Stimulated activated CD8-positive, alpha-beta memory T cell treated with anti-CD3 and anti-CD28 coated beads, Interleukin-4, amount 100 ng/mL, for 4 hours (primary cell): ENCODE measurements around the gene TPD52L1.

Experiments
- DNase-seq, 2 donors: peaks; one replicate each; pipeline ENCODE4 v3.0.0-alpha.2; 2020; ENCODE audit warnings: low read depth in 2 of 2, low spot score in 1 of 2

Gene TPD52L1

DNA sequence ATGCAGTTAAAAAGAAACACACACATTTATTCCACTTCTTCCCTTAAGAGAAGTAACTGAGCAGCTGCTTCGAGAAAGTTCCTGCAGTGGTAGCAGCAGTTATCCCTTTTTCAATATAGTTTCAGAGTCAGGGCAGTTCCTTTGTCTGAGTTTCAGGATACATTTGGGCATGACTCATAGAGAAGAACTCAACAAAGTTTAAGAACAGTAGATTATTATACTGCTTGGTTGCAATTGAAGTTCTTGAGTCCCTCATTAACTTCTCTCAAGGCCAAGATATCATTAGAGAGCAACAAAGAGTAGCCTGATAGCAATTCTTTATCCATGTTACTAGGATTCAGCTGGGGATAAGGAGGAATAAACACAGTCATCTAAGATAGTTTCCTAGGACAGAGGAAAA is 54.4 kb downstream of the TPD52L1 start:
- DNase-seq = no peak

DNA sequence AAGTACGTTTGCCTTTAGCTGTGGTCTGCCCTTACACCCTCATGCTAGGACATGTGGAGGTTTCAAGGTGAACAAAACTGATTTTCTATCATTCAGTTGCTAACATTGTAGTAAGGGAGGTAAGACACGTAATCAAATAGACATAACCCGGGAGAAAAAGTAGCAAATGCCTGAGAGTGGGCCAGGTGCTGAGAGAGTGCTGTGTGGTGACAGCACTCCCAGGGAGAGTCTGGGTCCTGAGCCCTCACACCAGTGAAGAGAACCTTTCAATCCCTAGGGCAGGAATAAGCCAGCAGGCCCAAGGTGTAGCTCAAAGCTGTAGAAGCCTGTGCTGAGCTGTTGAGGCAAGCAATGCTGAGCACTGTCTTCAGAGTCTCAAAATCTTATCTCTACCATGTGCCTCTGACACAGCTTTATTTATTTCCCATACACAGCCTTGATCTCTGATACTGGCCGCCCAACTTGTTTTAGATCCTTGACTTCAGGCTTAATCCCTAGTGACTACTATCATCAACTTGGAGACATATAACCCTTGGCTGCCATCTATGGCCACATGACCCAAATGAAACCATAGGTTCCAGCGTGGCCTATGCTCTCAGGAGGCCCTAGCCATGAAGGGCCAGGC is 55.2 kb downstream of the TPD52L1 start:
- no peak for DNase-seq

DNA sequence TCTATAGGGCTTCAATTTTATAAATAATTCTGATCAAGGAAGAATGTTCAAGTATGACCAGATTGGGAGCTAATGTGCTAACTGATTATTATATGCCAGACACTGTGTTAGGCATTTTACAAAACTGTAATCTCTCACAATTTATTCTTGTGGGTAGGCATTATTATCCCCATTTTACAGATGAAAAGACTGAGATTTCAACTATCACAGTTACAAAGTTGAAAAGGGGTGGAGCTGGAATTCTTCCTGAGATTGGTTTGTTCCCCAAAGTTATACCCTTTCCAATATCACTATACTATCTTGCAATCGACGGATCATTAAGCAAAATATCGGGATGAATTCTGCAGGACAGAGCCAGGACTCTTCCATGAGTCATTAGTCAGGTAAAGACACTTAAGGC is 57.1 kb downstream of the TPD52L1 start:
- no peak for DNase-seq

DNA sequence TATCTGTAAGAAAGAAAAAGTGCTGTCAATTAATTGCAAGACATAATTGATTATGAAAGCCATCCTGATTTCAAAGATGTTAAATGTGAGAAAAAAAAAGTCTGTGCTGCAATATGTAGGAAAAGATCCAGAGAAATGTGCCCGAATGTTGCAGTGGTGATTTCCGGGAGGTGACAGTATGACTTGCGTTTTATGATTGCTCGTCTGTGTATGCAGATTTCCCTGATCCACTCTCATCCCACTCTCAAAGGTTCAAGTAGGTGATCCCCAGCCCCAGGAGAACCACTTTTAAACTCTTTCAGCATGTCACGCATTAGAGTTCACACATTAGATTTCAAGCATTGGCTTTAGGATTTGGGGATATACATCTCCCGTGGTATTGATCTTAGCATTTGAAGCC is 57.8 kb downstream of the TPD52L1 start:
- DNase-seq = no peak

DNA sequence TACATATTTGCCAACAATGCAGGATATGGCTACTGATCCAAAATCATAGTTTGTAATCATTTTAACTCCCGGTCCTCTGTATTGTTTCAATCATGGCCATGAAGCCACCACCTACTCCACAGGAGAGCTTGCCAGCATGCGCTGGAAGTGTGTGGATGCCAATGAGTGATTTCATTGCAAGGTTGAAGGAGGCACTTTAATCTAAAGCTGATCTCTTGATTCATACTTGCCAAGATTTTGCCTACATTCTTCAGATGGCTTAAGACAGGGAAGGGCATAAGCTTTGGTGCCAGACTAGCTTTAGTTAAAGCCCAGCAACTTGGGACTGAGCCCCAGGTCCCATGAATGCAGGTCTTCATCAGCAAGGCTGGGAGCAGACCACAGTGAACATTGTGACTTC is 58.8 kb downstream of the TPD52L1 start:
- no peak for DNase-seq

DNA sequence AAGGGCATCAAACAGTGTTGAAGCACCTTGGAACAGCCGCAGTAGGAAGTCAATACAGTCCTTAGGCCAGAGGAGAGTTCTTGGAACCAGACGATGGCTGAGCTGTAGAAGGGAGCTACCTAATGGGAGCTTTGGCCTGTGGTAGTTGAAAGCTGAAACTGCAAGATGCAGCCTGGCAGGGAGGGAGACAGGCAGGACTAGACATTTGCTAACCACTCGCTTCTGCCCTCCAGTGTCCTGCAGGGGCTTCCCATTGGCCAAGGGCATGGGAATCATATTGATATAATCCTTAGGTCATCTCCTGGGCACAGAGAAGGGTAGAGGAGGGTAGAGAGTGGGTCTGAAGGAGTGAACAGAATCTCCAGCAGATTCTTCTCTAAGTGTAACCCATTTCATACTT is 60.4 kb downstream of the TPD52L1 start:
- DNase-seq = no peak

DNA sequence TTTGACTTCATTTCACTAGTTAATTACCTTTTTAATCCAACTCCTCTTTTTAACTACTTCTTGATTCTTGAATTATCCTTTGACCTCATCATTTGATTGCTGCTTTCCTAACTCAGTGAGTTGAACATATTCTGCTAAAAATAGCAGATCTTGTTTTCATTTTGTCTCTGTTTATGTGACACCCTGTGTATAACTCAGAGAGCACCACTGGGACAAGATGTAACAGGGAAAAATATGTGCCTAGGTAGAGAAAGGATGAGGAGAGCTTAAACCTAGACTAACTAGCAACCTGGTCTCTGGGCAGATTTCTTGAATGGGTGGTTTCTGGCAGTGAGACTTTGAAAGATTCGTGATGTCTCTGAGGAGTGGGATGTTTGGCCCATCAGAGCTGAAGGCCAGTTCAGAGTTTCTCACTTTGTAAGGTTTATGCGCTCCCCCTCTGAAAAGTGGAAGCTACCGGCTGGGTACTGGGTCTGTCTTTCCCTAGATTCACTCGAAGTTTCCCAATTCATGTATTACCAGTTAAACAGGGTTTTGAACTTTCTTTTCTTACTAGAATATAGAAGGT is 61.8 kb downstream of the TPD52L1 start:
- no peak for DNase-seq

DNA sequence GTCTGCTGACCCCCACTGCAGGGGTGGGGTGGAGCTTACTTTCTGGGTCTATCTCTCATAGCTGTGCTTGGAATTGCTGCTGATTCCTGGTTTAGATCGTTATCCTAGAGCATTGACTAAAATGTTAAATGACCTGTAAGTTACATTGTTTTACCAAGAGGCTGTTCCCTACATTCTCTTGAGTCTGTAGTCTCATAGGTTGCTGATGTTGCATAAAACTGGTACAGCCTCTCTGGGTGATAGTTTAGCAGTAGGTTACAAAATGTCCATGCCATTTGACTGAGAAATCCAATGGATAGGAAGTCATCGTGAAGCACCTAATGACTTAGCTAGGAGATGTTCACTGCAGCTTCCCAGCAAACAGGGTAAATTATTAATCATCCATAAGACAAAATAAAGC is 62.4 kb downstream of the TPD52L1 start:
- no peak for DNase-seq

DNA sequence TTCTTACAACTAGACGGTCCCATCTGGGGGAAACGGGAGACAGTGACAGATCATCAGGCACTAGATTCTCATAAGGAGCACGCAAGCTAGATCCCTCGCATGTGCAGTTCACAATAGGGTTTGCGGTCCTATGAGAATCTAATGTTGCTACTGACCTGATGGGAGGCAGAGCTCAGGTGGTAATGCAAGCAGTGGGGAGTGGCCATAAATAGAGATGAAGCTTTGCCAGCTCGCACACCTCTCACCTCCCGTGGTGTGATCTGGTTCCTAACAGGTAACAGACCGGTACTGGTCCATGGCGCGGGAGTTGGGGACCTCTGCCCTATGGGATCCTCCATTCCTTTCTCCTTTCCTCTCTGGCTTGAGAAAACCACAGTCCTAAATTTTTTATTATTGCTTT is 63.8 kb downstream of the TPD52L1 start:
- DNase-seq = no peak

DNA sequence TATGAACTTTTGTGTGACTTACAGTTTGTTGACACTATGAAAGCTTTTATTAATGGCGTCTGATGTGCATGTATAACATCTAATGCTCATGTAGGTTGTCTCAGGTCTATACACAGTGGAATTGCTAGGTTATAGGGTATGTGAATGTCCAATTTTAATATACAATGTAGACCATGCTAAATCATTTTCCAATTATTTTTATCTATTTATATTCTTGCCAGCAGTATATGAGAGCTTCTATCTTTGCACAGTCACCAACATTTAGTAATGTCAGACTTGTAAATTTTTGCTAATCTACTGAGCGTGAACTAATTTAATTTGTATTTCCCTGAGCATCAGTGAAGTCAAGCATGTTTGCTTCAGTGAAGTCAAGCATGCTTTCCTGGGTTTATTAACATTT is 64.4 kb downstream of the TPD52L1 start:
- no peak for DNase-seq

DNA sequence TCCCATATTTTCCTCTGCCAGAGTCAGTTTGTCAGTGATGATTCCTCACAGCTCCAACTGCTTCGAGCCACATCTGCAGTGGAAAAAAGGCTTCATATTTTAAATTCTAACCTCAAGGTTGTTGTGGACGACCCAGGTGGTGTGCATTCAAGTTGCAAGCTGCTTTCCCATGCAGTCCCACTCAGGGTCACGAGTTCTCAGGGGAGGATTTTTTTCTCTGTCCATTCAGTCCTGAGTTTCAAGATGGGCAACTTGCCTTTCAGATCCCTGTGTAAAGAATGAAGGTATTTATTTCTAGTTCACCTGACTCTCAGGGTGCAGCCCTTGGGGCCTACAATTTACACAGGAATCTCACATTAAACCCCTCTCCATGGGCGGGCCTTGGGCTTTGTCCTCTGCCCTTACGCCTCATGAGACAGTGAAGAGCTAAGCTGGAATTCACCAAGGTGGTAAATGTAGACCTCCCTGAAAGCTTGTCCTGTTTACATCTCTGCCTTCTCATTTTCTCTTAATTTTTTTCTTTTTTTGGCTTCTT is 65.9 kb downstream of the TPD52L1 start:
- DNase-seq = no peak

DNA sequence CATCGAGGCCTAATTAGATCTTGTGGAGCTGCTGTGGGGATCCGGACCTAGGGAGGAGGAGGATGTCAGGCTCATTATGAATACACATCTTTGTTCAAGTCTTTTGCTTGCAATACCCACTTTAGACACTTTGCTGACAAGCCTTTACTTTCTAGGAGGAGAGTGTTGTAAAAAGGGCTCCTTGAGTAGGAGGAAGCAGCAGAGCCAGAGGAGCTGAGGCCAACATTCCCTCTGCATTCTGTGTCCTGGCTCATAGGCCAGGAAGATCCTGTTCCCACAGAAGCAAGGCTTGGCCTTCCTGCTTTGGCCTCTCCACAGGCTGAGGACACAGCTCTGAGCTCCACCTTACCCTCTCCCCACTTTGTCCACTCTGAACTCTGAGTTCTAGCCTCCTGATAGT is 67.1 kb downstream of the TPD52L1 start:
- DNase-seq = no peak

DNA sequence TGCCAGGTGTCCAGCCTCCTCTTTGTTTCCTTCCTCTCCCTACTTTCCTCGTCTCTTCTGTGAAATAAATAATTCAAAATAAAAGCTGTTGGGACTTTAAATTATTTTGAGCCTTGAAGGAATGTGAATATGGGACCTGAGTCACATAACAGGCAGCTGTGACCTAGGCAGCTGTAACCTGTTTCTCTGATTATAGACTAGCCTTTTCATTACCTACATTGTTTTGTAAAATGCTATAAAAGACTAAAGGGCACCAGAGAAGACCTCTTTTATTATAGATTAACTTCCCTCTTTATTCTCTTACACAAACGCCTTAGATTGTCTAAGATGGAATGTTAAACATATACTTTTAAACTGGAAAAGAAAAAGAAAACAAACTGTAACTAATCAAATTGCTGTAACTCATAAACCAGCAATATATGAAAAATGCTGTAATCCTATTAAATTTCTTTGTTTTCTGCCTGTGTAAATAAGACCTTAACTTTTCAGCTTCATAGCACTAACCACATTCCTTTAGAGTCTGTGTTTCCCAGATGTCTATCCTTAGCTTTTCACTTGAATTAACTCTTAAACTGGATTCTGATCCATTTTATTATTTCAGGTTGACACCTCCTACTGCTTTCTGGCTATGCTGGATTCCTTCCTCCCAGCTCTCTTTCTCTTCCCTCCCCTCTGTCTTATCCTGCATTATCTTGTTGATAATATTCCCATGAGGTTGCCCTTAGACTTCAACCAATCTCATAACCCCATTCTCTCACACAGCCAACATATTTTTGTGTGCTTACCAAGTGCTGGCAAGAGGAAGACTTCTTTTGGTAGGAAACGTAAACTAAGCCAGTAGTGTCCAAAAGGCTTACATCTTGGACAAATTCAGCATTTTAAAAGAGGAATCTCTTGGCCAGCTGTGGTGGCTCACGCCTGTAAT is 69.2 kb downstream of the TPD52L1 start:
- DNase-seq = no peak

DNA sequence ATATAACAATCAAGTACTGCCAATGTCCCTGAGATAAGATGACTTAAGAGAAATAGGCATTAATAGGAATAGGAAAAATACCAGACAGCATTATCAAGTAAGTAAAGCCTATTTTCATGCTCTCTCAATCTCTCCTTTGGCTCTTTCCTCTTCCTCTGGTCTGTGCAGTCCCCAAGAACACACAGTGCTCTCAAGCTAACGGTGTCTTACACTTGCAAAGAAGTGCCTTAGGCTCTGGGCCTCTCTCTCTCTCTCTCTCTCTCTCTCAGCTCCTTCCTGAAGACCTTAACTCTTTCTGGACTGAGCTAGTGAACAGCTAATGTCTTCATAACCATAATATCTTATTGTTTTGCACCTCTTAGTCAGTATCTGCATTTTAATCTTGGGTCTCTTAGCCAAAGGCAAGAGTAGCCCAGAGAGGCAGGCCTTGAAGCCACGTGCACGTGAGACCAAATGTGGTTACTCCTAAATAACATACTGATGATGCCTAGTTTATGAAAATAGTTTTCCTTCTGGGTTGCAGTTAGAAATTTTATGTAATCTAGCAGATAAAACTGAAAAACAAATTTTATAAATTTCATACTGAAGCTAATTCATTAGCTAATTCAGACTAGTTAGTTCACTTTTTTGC is 70.8 kb downstream of the TPD52L1 start:
- DNase-seq = no peak

DNA sequence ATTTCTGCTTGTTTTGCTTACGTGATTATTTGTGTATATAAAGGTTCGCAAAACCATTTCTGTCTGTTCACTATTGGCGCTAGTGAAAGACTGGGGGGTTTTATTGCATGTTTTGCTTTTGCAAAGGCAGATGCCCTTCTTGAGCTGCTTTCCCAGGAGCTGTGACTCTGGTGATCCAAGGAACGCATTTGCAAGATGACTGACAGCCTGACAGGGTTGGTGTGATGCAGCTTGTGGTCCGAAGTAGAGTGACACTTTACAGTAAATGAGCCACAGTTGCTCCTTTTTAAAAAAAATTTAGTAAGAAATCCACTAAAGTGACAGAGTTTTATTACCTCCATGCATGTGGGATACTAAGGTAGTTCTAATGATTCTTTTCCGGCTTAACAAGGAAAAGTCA is 73.7 kb downstream of the TPD52L1 start:
- no peak for DNase-seq

DNA sequence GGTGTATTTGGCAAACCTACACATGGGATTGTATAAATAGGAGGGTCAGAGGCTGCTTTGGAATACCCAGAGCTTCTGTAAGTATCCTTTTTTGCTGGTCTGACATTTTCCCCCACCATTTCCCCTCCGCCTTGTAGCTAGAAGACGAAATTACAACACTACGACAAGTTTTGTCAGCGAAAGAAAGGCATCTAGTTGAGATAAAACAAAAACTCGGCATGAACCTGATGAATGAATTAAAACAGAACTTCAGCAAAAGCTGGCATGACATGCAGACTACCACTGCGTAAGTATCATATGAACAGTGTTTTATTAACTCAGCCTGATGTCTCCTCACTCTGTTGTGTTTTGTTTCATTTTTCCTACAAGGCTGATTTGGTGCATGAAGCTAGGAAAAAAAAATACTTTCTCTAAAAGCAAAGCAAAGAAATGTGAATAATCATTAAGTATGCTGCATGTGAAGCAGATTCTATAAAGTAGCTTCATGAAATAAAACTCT is 75.5 kb downstream of the TPD52L1 start:
- no peak for DNase-seq

DNA sequence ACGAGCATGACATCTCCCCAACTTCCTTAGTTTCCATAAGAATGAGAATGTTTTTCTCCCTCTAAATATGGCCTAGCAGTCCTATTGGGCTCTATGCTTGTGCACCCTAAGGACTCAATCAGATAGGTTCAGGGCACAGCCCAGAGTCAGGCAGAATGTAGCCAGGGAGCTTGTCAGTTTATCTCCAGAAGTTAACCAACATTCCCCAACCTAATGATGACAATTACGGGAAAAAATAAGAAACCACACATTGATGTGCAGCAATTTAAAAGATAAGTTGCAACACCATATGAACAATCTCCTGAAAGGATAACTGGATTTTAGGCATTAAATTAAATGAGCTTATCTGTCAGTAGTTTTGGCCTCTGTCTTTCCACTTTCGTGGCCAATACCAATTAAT is 77.1 kb downstream of the TPD52L1 start:
- no peak for DNase-seq

DNA sequence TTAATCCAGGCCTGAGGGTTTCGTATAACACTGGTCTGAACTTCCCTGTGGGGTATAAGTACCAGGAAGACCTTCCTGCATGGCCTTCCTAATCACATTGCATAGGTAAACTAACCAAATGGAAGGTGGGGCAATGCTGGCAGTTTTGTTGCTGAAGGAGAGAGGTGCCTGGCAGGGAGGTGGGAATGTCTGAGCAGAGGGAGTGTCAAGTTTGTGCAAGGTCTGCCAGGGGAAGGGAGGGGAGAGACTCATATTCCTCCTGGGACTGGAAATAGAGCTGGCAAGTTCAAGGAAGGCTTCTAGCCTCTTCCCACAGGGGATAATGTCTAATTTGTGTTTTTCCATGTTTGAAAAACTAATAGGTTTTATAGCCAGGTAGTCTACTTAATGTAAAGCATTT is 77.6 kb downstream of the TPD52L1 start:
- no peak for DNase-seq

DNA sequence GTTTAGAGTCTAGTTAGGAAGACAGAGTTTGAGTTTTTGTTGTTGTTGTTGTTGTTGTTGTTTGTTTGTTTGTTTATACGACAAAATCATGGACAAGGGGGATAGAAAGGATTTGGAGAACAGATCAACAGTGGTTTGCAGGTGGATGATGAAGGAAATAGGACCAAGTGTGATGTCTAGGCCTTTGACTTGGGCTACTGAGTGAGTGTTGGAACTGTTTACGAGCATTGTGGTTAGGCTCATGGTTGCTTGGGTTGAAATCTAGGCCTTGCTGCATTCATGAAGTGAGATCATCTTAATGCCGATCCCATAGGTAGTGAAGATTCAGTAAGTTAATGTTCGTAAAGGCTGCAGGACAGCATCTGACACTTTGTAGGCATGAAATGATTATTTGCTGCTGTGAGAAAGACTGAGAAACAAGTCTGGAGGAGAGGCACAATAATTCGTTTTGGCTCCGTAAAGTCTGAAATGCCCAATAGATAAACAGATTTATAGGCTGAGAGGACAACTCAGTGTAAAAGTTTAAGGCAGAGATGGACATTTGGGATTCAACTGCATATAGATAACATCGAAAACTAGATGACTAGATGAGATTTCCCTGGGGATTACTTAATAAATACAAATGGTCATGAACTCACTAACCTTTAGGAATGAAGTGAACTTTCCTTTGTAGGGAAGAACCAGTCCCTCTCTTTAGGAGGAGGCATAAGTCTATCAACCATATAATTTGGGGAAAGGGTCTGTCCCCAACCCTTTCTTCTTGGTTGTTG is 78.2 kb downstream of the TPD52L1 start:
- no peak for DNase-seq

DNA sequence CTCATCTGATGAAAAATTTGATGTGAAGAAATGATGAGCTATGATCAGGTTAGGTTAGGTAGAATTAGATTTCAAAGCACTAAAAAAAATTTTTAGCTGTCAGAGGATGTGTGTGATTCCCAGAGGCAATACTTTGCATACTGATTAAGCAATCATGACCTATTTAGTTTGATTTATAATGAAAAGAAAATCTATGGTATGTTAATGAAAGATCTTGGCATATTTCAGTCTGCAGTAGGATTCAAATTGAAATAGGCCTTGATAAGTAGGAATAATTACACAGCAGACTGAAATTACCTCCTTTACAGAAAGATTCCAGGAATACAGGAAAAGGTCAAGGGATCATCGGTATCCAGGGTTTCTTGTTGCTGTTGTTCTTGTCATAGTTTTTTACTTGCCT is 78.9 kb downstream of the TPD52L1 start:
- no peak for DNase-seq

DNA sequence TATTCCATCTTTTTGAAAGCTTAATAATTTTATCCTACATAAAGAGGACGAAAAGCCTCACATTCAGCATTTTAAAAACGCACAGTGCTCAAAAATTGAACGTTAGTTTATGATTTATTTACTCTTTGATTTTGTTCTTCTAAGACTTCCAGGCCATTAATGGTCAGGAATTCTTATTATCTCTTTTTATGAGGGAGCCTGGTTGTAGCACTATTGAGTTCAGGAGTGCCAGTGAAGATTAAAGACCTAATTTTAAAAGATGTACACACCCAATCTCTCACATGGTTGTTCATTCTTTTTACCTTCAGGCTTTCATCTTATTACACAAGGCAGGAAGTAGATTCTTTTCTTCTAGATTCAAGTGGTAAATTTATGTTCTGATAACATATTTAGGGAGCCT is 79.6 kb downstream of the TPD52L1 start:
- DNase-seq = no peak
